Body of pancreas (tissue), 4 donors: ENCODE data around the gene TTC27. TPM values are rescaled to one million over a fixed set of nuclear protein-coding genes. Genes with fewer than 3 reads are reported as not detected.

Experiments used
- ATAC-seq: fragments of 150-250 bp; one replicate; pipeline ENCODE4 v1.9.1; 2016
- DNase-seq, 4 donors: peaks; one replicate each; pipeline ENCODE4 v3.0.0-alpha.2; 2019
- H3K27ac ChIP-seq, 4 donors: fragments of 200-600 bp; sonication (generic); 1 replicate in 3 of 4; 2 replicates in 1 of 4; pipeline versions ENCODE4 v1.5.1 to v1.6.1; 2016 to 2019; ENCODE audit warnings: mild to moderate bottlenecking in 1 of 4, mixed read lengths in 1 of 4, moderate library complexity in 1 of 4
- H3K27me3 ChIP-seq, 2 donors: fragments of 200-600 bp; sonication (generic); one replicate each; pipeline ENCODE4 v1.6.0; 2016; ENCODE audit warnings: mild to moderate bottlenecking in 1 of 2
- H3K36me3 ChIP-seq, 2 donors: fragments of 200-600 bp; sonication (generic); replicated peaks in 1 of 2; 2 replicates each; pipeline ENCODE4 v1.5.1; 2016; ENCODE audit warnings: low read depth in 2 of 2; ENCODE audit not compliant: insufficient read depth in 1 of 2
- H3K4me1 ChIP-seq: fragments of 200-600 bp; sonication (generic); one replicate; pipeline ENCODE4 v1.6.0; 2016
- H3K4me3 ChIP-seq, 2 donors: fragments of 200-600 bp; sonication (generic); 1 replicate in 1 of 2; 2 replicates in 1 of 2; pipeline ENCODE4 v1.5.1; 2016 to 2019
- H3K9me3 ChIP-seq, 3 donors: fragments of 200-600 bp; sonication (generic); 1 replicate in 2 of 3; 2 replicates in 1 of 3; pipeline ENCODE4 v1.5.1; 2016
- POLR2A ChIP-seq, 3 donors: fragments of 450-650 bp; IDR thresholded peaks; one replicate each; pipeline ENCODE4 v1.6.1; 2016; ENCODE audit warnings: antibody characterized with exemption in 3 of 3, mild to moderate bottlenecking in 2 of 3
- WGBS, 2 donors: methylation state at CpG; one replicate each; pipeline ENCODE4 v1.1.5; 2017; 5-methylcytosine and 5-hydroxymethylcytosine counted together
- intact Hi-C: fragments of 100-400 bp; cut with DNase I; formaldehyde crosslinking; loops from one replicate; pipeline ENCODE4 v1.15.1; 2023
- total RNA-seq, 2 donors: library from RNA; depleted of rRNA; stranded (reverse); fragments of >200 nt; gene quantifications; one replicate each; pipeline ENCODE4 v1.1.0, GENCODE V29; 2016
- TF ChIP-seq, protein P1 (sequence below), 7 experiments: fragments of 450-650 bp in 4 of 7; fragments of 200-600 bp in 3 of 7; sonication (generic) in 3 of 7; IDR thresholded peaks; one replicate each; pipeline ENCODE4 v1.5.1; 2016 to 2019; ENCODE audit warnings: antibody characterized with exemption in 7 of 7

TTC27 gene
- total RNA-seq, 2 donors from 2014 or later = 5.6 to 9.3 TPM

DNA sequence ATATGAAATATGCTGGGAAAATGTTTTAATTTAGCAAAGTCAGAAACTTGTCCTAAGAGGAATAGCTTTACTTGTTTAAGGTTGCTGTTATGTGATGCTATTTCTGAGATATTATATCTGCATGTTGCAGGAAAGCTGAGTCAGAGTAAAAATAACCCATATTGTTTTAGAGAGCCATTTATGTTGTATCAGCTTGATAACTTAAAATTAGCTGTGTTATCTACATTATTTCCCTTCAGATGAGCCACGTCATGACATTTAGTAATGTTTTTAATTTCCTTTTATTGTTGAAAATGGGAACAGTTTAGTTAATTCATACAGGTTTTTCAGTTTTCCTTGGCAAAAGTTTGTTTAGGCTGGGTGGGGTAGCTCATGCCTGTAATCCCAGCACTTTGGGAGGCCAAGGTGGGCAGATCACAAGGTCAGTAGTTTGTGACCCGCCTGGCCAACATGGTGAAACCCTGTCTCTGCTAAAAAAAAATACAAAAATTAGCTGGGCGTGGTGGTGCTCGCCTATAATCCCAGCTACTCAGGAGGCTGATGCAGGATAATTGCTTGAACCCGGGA lies 55.8 kb downstream of the TTC27 start:
- no peak overlapping the region for H3K27ac ChIP-seq
- TF ChIP-seq POLR2A (IDR thresholded peaks at IDR 0.05) = no peak
- TF ChIP-seq, protein P1, sequence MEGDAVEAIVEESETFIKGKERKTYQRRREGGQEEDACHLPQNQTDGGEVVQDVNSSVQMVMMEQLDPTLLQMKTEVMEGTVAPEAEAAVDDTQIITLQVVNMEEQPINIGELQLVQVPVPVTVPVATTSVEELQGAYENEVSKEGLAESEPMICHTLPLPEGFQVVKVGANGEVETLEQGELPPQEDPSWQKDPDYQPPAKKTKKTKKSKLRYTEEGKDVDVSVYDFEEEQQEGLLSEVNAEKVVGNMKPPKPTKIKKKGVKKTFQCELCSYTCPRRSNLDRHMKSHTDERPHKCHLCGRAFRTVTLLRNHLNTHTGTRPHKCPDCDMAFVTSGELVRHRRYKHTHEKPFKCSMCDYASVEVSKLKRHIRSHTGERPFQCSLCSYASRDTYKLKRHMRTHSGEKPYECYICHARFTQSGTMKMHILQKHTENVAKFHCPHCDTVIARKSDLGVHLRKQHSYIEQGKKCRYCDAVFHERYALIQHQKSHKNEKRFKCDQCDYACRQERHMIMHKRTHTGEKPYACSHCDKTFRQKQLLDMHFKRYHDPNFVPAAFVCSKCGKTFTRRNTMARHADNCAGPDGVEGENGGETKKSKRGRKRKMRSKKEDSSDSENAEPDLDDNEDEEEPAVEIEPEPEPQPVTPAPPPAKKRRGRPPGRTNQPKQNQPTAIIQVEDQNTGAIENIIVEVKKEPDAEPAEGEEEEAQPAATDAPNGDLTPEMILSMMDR (IDR thresholded peaks at IDR 0.05) = no peak
- no peak overlapping the region for H3K4me3 ChIP-seq
- intact Hi-C loops = no loop called here
- H3K36me3 ChIP-seq = no peaks in the 10 kb centered on the region
- DNase-seq = no peak
- 89 to 93% methylated on average over 5 of the region's 5 CpGs for WGBS, 2 donors
- no peak for ATAC-seq
- no peaks in the 10 kb centered on the region for H3K9me3 ChIP-seq
- H3K4me1 ChIP-seq = no peaks in the 10 kb centered on the region
- H3K27me3 ChIP-seq = no peaks in the 10 kb centered on the region

DNA sequence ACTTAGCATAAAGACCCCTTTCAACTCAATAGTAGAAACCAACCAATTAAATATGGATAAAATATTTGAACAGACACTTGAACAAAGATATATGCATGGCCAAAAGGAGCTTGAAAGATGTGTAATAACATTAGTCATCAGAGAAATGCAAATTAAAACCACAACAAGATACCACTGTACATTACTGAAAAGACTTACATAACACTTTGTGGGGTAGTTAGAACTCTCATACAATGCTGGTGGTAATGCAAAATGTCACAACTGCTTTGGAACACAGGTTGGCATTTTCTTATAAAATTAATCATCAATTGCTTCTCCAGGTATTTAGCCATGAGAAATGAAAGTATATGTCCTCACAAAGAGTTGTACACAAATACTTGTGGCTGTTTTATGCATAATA lies 60.7 kb downstream of the TTC27 start:
- no peak overlapping the region for H3K27ac ChIP-seq
- DNase-seq = no peak
- intact Hi-C loops = no loop called here
- H3K9me3 ChIP-seq = no peaks in the 10 kb centered on the region
- no peak overlapping the region for H3K4me3 ChIP-seq
- H3K27me3 ChIP-seq = no peaks in the 10 kb centered on the region
- ATAC-seq = no peak
- no peaks in the 10 kb centered on the region for H3K4me1 ChIP-seq
- H3K36me3 ChIP-seq = no peaks in the 10 kb centered on the region
- no peak for TF ChIP-seq POLR2A (IDR thresholded peaks at IDR 0.05)
- TF ChIP-seq, protein P1 (IDR thresholded peaks at IDR 0.05) = no peak

DNA sequence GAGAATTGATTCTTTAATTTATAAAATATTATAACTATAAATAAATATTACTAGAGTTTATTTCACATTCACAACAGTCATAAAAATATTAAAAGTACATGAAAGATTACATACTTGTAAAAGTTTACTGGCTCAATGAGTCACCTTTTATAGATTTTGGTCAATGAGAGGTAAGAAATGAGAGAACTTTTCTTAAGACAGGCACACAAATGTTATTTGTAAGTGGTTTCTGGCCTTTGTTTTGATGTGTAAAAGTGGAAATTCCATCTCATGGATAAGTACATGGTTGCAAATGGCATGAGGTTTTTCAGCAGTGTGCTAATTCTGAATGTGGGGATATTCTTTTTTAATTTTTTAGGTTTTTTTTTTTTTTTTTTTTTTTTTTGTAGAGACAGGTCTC lies 63.8 kb downstream of the TTC27 start:
- DNase-seq (no peak), ATAC-seq (no peak)
- intact Hi-C loops = no loop called here
- H3K4me1 ChIP-seq = no peaks in the 10 kb centered on the region
- H3K4me3 ChIP-seq = no peak overlapping the region
- H3K27ac ChIP-seq = no peak overlapping the region
- no peaks in the 10 kb centered on the region for H3K27me3 ChIP-seq
- no peak for TF ChIP-seq POLR2A (IDR thresholded peaks at IDR 0.05)
- TF ChIP-seq, protein P1 (IDR thresholded peaks at IDR 0.05) = no peak
- H3K9me3 ChIP-seq = no peaks in the 10 kb centered on the region
- H3K36me3 ChIP-seq = no peaks in the 10 kb centered on the region

DNA sequence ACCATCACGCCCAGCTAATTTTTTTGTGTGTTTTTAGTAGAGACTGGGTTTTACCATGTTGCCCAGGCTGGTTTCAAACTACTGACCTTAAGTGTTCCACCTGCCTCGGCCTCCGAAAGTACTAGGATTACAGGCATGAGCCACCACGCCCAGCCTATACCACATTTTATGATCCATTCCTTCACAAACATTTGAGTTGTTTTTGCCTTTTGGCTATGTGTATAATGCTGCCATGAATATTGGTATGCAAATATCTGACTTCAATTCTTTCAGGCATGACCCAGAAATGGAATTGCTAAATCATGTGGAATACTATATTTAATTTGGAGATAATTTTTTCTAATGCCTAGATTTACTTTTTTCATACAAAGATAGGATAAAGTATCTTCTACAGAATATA lies 68.6 kb downstream of the TTC27 start:
- intact Hi-C loops = no loop called here
- H3K9me3 ChIP-seq = no peaks in the 10 kb centered on the region
- 93 to 96% methylated on average over 4 of the region's 4 CpGs for WGBS, 2 donors
- ATAC-seq (no peak), DNase-seq (no peak)
- no peaks in the 10 kb centered on the region for H3K36me3 ChIP-seq
- no peak overlapping the region for H3K27ac ChIP-seq
- no peak overlapping the region for H3K4me3 ChIP-seq
- no peaks in the 10 kb centered on the region for H3K4me1 ChIP-seq
- TF ChIP-seq POLR2A (IDR thresholded peaks at IDR 0.05) = no peak
- TF ChIP-seq, protein P1 (IDR thresholded peaks at IDR 0.05) = no peak
- H3K27me3 ChIP-seq = no peaks in the 10 kb centered on the region

DNA sequence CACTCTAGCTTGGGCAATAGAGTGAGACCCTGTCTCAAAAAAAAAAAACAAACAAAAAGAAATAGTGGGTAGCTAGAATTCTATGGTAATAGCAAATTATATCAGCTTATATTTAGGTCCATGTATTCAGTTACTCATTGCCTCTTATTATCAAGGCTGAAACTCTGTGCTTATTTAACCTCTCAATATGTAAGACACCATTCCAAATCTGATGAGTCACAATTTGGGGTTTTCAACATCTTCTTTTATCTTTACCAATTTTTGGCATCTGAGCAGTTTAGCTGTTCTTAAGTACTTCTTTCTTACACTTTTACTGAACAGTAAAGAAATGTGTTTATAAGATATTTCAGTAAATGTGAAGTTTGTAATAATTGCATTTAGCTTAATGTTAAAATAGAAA lies 69.3 kb downstream of the TTC27 start:
- Histone ChIP-seq H3K27me3 (no peaks in the 10 kb centered on the region), H3K36me3 (no peaks in the 10 kb centered on the region), H3K4me1 (no peaks in the 10 kb centered on the region), H3K9me3 (no peaks in the 10 kb centered on the region), H3K27ac (no peak overlapping the region), H3K4me3 (no peak overlapping the region)
- DNase-seq = no peak
- no peak for ATAC-seq
- TF ChIP-seq, protein P1 (IDR thresholded peaks at IDR 0.05) = no peak
- TF ChIP-seq POLR2A (IDR thresholded peaks at IDR 0.05) = no peak
- intact Hi-C loops = no loop called here
